A204.1 (cell line): ENCODE results near the gene SAMD14.

Source experiments
- FAIRE-seq: peaks from 2 replicates; lab custom pipeline; 2012; peaks lifted over from hg19 to GRCh38; lab: Jason Lieb, UNC

Gene SAMD14

GRCh38 chr17:50165066-50165465 is 35.1 kb upstream of the SAMD14 start:
- no peak for FAIRE-seq

DNA sequence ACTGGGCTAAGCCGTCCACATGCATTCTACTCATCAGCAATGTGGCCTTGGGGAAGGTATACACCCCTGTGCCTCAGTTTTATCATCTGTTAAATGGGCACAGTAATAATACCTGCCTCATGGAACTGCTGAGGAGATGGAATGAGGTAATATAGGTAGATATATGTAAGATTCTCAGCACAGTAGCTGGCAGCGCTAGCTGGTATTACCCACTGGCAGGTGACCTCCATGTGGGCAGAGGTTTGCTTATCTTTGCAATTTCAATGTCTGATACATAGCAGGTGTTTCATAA is 34.7 kb upstream of the SAMD14 start:
- FAIRE-seq = no peak

- no peak for FAIRE-seq
Observed at GRCh38 chr17:50163843-50164696, 34.1 kb upstream of the SAMD14 start.

GRCh38 chr17:50162466-50163254 is 32.7 kb upstream of the SAMD14 start:
- FAIRE-seq = no peak

DNA sequence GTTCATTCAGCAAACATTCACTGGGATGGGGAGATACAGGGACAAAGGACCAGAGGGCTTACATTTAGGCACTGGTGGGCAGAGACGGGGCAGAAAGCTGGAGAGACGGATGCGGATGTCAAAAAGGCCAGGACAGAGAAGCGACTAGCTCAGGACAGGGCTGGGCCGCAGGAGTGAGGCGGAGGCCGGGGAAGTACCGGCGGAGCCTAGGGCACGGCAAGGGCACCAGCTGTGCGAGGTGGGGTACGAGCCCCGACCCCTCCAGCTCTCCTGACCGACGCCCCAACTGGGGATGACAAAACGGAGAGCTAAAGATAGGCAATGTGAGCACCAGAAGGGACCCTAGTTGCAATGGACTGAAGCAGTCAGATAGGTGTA is 31.9 kb upstream of the SAMD14 start:
- no peak for FAIRE-seq

- FAIRE-seq = no peak
Observed at GRCh38 chr17:50161023-50161910, 31.3 kb upstream of the SAMD14 start.

DNA sequence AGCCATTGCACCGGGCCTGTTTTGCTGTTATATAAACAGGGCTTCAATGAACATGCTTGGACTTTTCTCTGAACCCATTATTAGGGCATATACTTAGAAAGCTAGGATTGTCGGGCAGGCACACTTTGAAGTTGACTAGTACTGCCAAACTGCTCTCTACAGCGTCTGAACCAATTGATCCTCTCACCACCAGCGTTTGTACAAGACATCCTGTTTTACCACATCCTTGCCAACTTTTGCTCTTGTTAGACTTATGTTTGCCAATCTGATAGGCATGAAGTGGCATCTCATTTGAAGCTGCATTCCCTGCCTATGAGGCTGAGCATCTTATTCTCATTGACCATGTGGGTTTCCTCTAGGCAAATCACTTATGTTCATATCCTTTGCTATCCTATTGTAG is 27.9 kb upstream of the SAMD14 start:
- no peak for FAIRE-seq

GRCh38 chr17:50155115-50155819 is 25.3 kb upstream of the SAMD14 start:
- no peak for FAIRE-seq

GRCh38 chr17:50154604-50155003 is 24.6 kb upstream of the SAMD14 start:
- no peak for FAIRE-seq

- no peak for FAIRE-seq
Observed at GRCh38 chr17:50153650-50154575, 24.0 kb upstream of the SAMD14 start.

DNA sequence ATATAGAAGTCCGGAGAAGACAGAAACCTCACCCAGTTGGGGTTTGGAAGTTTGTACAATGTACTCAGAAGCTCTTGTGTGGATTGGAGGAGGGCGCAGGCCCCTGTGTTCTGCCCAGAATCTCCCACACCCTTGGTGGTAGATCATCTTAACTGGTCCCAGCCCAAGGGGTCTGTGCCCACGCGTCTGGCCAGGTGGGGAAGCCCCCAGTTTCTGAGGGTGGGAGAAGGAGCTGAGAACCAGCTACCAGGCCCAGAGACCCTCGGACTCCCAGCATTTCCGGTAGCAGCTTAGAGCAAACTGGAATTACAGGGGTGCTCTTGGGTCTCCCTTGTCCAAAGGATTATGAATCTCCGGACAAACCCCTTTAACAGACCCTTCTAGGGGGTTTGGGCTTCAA is 22.8 kb upstream of the SAMD14 start:
- FAIRE-seq = no peak

DNA sequence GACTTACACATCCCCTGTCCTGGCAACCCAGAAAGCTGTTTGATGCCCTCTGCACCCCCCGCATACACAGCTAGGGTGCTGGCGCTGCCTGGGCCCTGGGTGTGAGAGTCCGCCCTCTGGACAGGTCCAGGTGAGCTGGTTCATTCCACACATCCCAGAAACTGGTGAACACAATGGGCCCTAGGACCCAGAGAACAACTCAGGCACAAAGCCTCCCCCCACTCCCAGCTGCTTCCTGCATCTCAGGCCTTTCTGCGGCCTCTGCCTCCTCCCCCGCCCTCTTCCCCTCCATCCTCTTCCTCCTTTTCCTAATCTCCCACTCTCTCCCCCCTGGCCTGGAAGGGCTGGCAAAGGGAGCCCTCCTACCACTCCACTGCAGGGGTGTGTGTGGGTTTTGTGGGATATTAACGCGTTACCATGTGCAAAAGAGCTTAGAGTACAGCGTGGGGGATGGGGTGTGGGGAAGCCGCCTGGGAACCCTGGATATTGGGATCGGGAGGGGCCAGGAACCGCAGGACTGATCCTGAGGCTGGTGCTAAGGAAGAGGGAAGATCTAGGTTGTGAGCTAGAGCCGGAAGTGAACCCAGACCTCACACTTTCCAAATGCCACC is 22.1 kb upstream of the SAMD14 start:
- FAIRE-seq = no peak

GRCh38 chr17:50151041-50151936 is 21.3 kb upstream of the SAMD14 start:
- no peak for FAIRE-seq

GRCh38 chr17:50150354-50151040 is 20.5 kb upstream of the SAMD14 start, which contains the start of gene PPP1R9B:
PPP1R9B (minus strand) TSS chr17:50150677; CDS start chr17:50150513, 164 bp downstream.
- no peak for FAIRE-seq

- no peak for FAIRE-seq
Observed at GRCh38 chr17:50149417-50150353, 19.7 kb upstream of the SAMD14 start.

DNA sequence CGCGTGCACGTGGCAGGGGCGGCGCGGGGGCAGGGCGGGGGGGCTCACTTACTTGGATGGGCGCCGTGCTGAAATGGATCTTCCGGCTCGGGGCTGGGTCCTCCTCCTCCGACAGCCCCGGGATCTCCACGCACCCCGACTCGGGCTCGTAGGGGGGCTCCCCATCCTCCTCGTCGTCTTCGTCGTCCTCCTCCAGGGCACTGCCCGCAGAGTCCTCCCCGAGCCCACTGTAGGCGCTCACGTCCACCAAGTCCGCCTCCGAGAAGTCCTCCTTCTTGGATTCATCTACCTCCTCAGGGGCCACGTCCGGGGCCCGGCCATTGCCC is 19.1 kb upstream of the SAMD14 start:
- no peak for FAIRE-seq

DNA sequence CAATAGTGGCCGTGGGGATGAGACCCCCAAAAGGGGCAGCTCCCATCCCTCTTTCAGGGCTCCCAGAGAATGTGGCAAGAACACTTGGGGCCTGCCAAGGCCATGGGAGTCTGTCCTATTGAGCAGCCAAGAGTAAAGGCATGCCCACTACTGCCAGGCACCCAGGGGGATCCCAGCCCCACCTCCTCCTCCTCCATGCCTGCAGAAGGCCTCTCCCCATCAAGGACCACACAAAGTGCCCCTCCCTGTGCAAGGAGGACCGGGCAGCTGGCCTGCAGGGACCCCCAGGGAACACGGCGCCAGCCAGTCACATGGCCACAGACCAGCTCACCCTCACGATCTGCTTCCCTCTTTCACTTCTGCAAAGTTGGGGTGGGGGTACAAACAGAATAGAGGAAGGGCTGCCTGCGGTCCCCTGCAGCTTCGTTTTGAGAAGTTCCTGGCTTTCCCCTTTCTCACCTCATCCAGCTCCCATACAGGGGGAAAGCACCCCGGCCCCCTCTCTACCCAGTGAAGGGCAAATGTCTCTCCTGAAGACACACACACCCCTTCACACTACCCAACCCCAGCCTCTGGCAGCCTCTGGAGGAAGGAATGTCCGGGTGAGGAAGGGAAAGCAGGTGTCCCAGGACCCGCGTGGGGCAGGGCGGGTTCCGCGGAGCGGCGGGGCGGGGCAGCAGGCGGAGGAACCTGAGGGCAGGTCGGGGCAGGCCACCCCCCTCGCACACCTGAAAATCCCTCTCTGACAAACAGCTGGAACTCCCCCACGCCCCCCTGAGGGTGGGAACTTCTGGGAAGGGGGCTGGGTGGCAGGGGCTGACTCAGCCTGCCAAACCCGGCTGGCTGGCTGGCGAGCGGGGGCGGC is 18.5 kb upstream of the SAMD14 start:
- FAIRE-seq = no peak
